Liver (tissue), 9 donors: Measurements from ENCODE around the gene RASL12. TPM values are rescaled to one million over a fixed set of nuclear protein-coding genes. Genes with fewer than 3 reads are reported as not detected.
A peak's percentile ranks its signal among the peaks of the same experiment; 100 is the strongest.

Source experiments
- DNase-seq: peaks from one replicate; pipeline ENCODE4 v3.0.0-alpha.2; 2017; ENCODE audit warnings: low spot score
- H3K27ac ChIP-seq, 2 donors: one replicate each; pipeline ENCODE4 v1.7.0; 2013; ENCODE audit warnings: inconsistent platforms in 2 of 2, low read length in 2 of 2, control low read depth in 1 of 2, low read depth in 1 of 2, mild to moderate bottlenecking in 1 of 2
- H3K27me3 ChIP-seq, 4 donors: one replicate each; pipeline versions ENCODE4 v1.6.1 to v1.7.0; 2013; ENCODE audit warnings: low read length in 3 of 4, inconsistent platforms in 1 of 4, mild to moderate bottlenecking in 1 of 4, moderate library complexity in 1 of 4; ENCODE audit not compliant: control insufficient read depth in 4 of 4, insufficient read depth in 4 of 4
- H3K36me3 ChIP-seq, 4 donors: one replicate each; pipeline versions ENCODE4 v1.6.1 to v1.7.0; 2013; ENCODE audit warnings: low read length in 3 of 4, mild to moderate bottlenecking in 3 of 4, low read depth in 1 of 4, moderate library complexity in 1 of 4; ENCODE audit not compliant: control insufficient read depth in 4 of 4, insufficient read depth in 3 of 4
- H3K4me1 ChIP-seq, 4 donors: one replicate each; pipeline versions ENCODE4 v1.6.1 to v1.7.0; 2013; ENCODE audit warnings: low read length in 3 of 4, mild to moderate bottlenecking in 3 of 4, moderate library complexity in 1 of 4; ENCODE audit not compliant: control insufficient read depth in 4 of 4, insufficient read depth in 4 of 4
- H3K4me3 ChIP-seq, 3 donors: one replicate each; pipeline versions ENCODE4 v1.6.1 to v1.7.0; 2013; ENCODE audit warnings: low read length in 3 of 3, control low read depth in 1 of 3, low read depth in 1 of 3, mild to moderate bottlenecking in 1 of 3
- H3K9ac ChIP-seq, 2 donors: one replicate each; pipeline ENCODE4 v1.7.0; 2013; ENCODE audit warnings: low read length in 2 of 2, mild to moderate bottlenecking in 2 of 2, moderate library complexity in 2 of 2, control low read depth in 1 of 2, low read depth in 1 of 2
- H3K9me3 ChIP-seq, 4 donors: one replicate each; pipeline versions ENCODE4 v1.6.1 to v1.7.0; 2013; ENCODE audit warnings: low read length in 3 of 4; ENCODE audit not compliant: control insufficient read depth in 4 of 4
- FOXA2 ChIP-seq: IDR thresholded peaks from 2 replicates; pipeline ENCODE4 v1.6.1; 2016; ENCODE audit warnings: antibody characterized with exemption
- GABPA ChIP-seq, 2 donors: IDR thresholded peaks in 1 of 2; conservative IDR thresholded peaks in 1 of 2; 2 replicates each; pipeline ENCODE4 v1.6.1; 2016; ENCODE audit warnings: antibody characterized with exemption in 2 of 2, mild to moderate bottlenecking in 1 of 2, moderate library complexity in 1 of 2
- HNF4G ChIP-seq: IDR thresholded peaks from 2 replicates; pipeline ENCODE4 v1.6.1; 2016; ENCODE audit warnings: antibody characterized with exemption
- JUND ChIP-seq, 2 donors: IDR thresholded peaks; 2 replicates each; pipeline ENCODE4 v1.6.1; 2016; ENCODE audit warnings: antibody characterized with exemption in 2 of 2
- NR2F2 ChIP-seq: IDR thresholded peaks from 2 replicates; pipeline ENCODE4 v1.6.1; 2016; ENCODE audit warnings: antibody characterized with exemption
- RAD21 ChIP-seq, 2 donors: IDR thresholded peaks; 2 replicates each; pipeline ENCODE4 v1.6.1; 2016; ENCODE audit warnings: antibody characterized with exemption in 2 of 2, mild to moderate bottlenecking in 2 of 2
- RXRA ChIP-seq, 2 donors: IDR thresholded peaks; 2 replicates each; pipeline ENCODE4 v1.6.1; 2017 to 2018; ENCODE audit warnings: antibody characterized with exemption in 2 of 2, mild to moderate bottlenecking in 1 of 2
- SP1 ChIP-seq: IDR thresholded peaks from 2 replicates; pipeline ENCODE4 v1.6.1; 2018; ENCODE audit warnings: antibody characterized with exemption, mild to moderate bottlenecking
- YY1 ChIP-seq: IDR thresholded peaks from 2 replicates; pipeline ENCODE4 v1.6.1; 2016; ENCODE audit warnings: antibody characterized with exemption, mild to moderate bottlenecking
- WGBS: extraction: QIAGEN DNeasy Blood & Tissue Kit; methylation state at CpG from one replicate; pipeline ENCODE4 v1.1.7; 2013; 5-methylcytosine and 5-hydroxymethylcytosine counted together
- polyA plus RNA-seq, 2 donors: library from polyadenylated mRNA; stranded (reverse) in 1 of 2; unstranded in 1 of 2; fragments of 200-250 nt in 1 of 2; fragments of >200 nt in 1 of 2; fragmentation: Nextera tagmentation in 1 of 2; extraction: Ambion mirVana in 1 of 2; gene quantifications; one replicate each; pipeline versions ENCODE4 v1.2.1 to v1.2.3, GENCODE V29; 2013 to 2015
- total RNA-seq, 2 donors: library from RNA; depleted of rRNA; stranded (reverse); fragments of >200 nt; gene quantifications; one replicate each; pipeline ENCODE4 v1.2.3, GENCODE V29; 2014
- TF ChIP-seq, protein P1 (sequence below): fragments of 150-350 bp; IDR thresholded peaks from 2 replicates; pipeline ENCODE4 v1.5.1; 2017; ENCODE audit warnings: improper control_type of control experiment, low read depth, low read length; ENCODE audit not compliant: missing input control
- TF ChIP-seq, protein P2 (sequence below): IDR thresholded peaks from 2 replicates; pipeline ENCODE4 v1.6.1; 2016; ENCODE audit warnings: antibody characterized with exemption
- TF ChIP-seq, protein P3 (sequence below): IDR thresholded peaks from 2 replicates; pipeline ENCODE4 v1.6.1; 2016; ENCODE audit warnings: antibody characterized with exemption, mild to moderate bottlenecking
- TF ChIP-seq, protein P4 (sequence below): IDR thresholded peaks from 2 replicates; pipeline ENCODE4 v1.6.1; 2016; ENCODE audit warnings: antibody characterized with exemption
- donor health status: healthy.
- donor health status: healthy.
- donor health status: healthy.
- donor health status: healthy.
- donor health status: healthy.

Gene RASL12, protein sequence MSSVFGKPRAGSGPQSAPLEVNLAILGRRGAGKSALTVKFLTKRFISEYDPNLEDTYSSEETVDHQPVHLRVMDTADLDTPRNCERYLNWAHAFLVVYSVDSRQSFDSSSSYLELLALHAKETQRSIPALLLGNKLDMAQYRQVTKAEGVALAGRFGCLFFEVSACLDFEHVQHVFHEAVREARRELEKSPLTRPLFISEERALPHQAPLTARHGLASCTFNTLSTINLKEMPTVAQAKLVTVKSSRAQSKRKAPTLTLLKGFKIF
- total RNA-seq (under 1 TPM; 0.70 to 0.92 TPM), polyA plus RNA-seq (under 1 TPM; 0.50 to 0.57 TPM)

DNA sequence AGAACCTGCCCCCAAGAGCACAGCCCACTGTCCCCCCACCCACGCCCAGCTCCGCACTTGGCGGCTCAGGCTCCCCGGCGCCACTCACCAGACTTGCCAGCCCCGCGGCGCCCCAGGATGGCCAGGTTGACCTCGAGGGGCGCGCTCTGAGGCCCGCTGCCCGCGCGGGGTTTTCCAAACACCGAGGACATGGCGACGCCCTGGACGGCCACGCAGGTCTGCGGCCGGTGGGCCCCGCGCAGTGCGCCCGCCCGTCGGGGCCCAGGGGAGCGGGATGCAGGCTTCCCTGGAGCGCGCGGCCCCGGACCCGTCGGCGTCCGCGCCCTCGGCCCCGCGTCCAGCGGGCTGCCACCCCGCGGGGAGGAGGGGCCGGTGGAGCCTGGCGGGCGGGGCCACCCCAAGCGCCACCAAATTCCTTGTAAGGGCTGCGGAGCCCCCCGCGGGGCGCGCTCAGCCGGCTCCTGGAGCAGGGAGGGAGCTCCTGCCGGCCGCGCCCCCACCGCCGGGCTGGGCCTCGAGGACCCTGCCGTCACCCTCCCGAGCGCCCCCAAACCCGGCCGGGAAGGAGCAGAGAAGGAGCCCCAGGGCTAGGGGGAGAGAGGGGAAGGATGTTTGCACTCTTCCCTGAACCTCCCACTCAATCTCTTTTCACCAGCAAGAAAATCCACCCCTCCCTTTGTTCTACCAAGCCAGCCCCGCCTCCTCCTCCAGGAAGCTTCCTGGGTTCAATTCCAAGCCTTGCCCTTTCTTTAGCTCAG lies at the start of gene RASL12:
Gene RASL12, minus strand, starts transcription at position 347 of the 758 bp plus-strand sequence. Its CDS starts 156 bp downstream, at position 191.
- no peak within 1 kb of the TSS for H3K9ac ChIP-seq
- H3K9me3 ChIP-seq, result no peaks in the 10 kb centered on the region
- H3K4me1 ChIP-seq, result peaks cover 0 to 2% (median 0%) of the 10 kb centered on the region in 4 donors
- H3K27me3 ChIP-seq, result no peaks in the 10 kb centered on the region
- no peaks in the 10 kb centered on the region for H3K36me3 ChIP-seq
- no peak within 1 kb of the TSS for H3K27ac ChIP-seq
- peak within 1 kb of the TSS in 1 of 3 donors; percentile 27 for H3K4me3 ChIP-seq
- no peak for DNase-seq
- no peak for TF ChIP-seq GABPA (IDR thresholded peaks at IDR 0.05 in 1 of 2, conservative IDR thresholded peaks at IDR 0.05 in 1 of 2)
- TF ChIP-seq JUND (IDR thresholded peaks at IDR 0.05), result no peak
- no peak for TF ChIP-seq FOXA2
- TF ChIP-seq, protein P1, sequence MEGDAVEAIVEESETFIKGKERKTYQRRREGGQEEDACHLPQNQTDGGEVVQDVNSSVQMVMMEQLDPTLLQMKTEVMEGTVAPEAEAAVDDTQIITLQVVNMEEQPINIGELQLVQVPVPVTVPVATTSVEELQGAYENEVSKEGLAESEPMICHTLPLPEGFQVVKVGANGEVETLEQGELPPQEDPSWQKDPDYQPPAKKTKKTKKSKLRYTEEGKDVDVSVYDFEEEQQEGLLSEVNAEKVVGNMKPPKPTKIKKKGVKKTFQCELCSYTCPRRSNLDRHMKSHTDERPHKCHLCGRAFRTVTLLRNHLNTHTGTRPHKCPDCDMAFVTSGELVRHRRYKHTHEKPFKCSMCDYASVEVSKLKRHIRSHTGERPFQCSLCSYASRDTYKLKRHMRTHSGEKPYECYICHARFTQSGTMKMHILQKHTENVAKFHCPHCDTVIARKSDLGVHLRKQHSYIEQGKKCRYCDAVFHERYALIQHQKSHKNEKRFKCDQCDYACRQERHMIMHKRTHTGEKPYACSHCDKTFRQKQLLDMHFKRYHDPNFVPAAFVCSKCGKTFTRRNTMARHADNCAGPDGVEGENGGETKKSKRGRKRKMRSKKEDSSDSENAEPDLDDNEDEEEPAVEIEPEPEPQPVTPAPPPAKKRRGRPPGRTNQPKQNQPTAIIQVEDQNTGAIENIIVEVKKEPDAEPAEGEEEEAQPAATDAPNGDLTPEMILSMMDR, result no peak
- TF ChIP-seq NR2F2, result no peak
- TF ChIP-seq SP1, result no peak
- TF ChIP-seq HNF4G, result no peak
- TF ChIP-seq YY1, result no peak
- no peak for TF ChIP-seq RXRA (IDR thresholded peaks at IDR 0.05)
- TF ChIP-seq, protein P2, sequence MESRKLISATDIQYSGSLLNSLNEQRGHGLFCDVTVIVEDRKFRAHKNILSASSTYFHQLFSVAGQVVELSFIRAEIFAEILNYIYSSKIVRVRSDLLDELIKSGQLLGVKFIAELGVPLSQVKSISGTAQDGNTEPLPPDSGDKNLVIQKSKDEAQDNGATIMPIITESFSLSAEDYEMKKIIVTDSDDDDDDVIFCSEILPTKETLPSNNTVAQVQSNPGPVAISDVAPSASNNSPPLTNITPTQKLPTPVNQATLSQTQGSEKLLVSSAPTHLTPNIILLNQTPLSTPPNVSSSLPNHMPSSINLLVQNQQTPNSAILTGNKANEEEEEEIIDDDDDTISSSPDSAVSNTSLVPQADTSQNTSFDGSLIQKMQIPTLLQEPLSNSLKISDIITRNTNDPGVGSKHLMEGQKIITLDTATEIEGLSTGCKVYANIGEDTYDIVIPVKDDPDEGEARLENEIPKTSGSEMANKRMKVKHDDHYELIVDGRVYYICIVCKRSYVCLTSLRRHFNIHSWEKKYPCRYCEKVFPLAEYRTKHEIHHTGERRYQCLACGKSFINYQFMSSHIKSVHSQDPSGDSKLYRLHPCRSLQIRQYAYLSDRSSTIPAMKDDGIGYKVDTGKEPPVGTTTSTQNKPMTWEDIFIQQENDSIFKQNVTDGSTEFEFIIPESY, result no peak
- TF ChIP-seq, protein P3, sequence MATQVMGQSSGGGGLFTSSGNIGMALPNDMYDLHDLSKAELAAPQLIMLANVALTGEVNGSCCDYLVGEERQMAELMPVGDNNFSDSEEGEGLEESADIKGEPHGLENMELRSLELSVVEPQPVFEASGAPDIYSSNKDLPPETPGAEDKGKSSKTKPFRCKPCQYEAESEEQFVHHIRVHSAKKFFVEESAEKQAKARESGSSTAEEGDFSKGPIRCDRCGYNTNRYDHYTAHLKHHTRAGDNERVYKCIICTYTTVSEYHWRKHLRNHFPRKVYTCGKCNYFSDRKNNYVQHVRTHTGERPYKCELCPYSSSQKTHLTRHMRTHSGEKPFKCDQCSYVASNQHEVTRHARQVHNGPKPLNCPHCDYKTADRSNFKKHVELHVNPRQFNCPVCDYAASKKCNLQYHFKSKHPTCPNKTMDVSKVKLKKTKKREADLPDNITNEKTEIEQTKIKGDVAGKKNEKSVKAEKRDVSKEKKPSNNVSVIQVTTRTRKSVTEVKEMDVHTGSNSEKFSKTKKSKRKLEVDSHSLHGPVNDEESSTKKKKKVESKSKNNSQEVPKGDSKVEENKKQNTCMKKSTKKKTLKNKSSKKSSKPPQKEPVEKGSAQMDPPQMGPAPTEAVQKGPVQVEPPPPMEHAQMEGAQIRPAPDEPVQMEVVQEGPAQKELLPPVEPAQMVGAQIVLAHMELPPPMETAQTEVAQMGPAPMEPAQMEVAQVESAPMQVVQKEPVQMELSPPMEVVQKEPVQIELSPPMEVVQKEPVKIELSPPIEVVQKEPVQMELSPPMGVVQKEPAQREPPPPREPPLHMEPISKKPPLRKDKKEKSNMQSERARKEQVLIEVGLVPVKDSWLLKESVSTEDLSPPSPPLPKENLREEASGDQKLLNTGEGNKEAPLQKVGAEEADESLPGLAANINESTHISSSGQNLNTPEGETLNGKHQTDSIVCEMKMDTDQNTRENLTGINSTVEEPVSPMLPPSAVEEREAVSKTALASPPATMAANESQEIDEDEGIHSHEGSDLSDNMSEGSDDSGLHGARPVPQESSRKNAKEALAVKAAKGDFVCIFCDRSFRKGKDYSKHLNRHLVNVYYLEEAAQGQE, result no peak
- TF ChIP-seq RAD21 (IDR thresholded peaks at IDR 0.05), result no peak
- TF ChIP-seq, protein P4, sequence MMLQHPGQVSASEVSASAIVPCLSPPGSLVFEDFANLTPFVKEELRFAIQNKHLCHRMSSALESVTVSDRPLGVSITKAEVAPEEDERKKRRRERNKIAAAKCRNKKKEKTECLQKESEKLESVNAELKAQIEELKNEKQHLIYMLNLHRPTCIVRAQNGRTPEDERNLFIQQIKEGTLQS, result no peak
- 18% methylated on average over 66 of the region's 66 CpGs for WGBS
